Keratinocyte (primary cell): ENCODE results near the gene CYFIP1.

Experiments
- EZH2 ChIP-seq: IDR thresholded peaks from one replicate; pipeline ENCODE4 v1.6.1; 2012; ENCODE audit warnings: inconsistent platforms, mild to moderate bottlenecking, low read length, moderate library complexity
- TF ChIP-seq, protein P1 (sequence below), 3 experiments: IDR thresholded peaks in 1 of 3; conservative IDR thresholded peaks in 1 of 3; optimal IDR thresholded peaks in 1 of 3; 2 replicates in 2 of 3; 3 replicates in 1 of 3; pipeline versions ENCODE3 to v1.5.1; 2011; ENCODE audit warnings: low read length in 3 of 3, mild to moderate bottlenecking in 3 of 3, moderate library complexity in 2 of 3, control low read depth in 1 of 3, inconsistent platforms in 1 of 3; ENCODE audit not compliant: insufficient read depth in 2 of 3; ENCODE audit errors: extremely low read depth in 1 of 3

DNA sequence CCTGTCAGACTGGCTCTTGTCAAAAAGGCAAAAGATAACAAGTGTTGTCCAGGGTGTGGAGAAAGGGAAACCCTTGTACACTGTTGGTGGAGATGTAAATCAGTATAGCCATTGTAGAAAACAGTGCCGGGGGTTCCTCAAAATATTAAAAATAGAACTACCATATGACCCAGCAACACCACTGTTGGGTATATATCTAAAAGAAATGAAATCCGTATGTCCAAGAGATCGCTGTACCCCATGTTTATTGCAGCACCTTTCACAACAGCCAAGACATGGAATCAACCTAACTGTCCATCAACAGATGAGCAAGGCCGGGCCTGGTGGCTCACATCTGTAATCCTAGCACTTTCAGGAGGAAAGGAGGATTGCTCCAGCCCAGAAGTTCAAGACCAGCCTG, 6.2 kb downstream of the CYFIP1 start:
- TF ChIP-seq, protein P1, sequence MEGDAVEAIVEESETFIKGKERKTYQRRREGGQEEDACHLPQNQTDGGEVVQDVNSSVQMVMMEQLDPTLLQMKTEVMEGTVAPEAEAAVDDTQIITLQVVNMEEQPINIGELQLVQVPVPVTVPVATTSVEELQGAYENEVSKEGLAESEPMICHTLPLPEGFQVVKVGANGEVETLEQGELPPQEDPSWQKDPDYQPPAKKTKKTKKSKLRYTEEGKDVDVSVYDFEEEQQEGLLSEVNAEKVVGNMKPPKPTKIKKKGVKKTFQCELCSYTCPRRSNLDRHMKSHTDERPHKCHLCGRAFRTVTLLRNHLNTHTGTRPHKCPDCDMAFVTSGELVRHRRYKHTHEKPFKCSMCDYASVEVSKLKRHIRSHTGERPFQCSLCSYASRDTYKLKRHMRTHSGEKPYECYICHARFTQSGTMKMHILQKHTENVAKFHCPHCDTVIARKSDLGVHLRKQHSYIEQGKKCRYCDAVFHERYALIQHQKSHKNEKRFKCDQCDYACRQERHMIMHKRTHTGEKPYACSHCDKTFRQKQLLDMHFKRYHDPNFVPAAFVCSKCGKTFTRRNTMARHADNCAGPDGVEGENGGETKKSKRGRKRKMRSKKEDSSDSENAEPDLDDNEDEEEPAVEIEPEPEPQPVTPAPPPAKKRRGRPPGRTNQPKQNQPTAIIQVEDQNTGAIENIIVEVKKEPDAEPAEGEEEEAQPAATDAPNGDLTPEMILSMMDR (optimal IDR thresholded peaks at IDR 0.05 in 1 of 3, IDR thresholded peaks at IDR 0.05 in 1 of 3, conservative IDR thresholded peaks at IDR 0.05 in 1 of 3; ENCODE audit: extremely low read depth in 1 of 3, insufficient read depth in 2 of 3, low read length in 3 of 3) = no peak
- no peak for TF ChIP-seq EZH2
